OCI-LY3 (cell line): ENCODE measurements around the gene SACM1L.

ENCODE experiments used
- H2AFZ ChIP-seq: fragments of 200-600, 300-600 bp; shearing (Covaris generic); 2 replicates; pipeline ENCODE4 v1.6.0; 2014; ENCODE audit warnings: antibody characterized with exemption, low read depth, low read length
- H3K27ac ChIP-seq: fragments of 200-600, 300-600 bp; sonication (generic); 2 replicates; pipeline ENCODE4 v1.5.1; 2014; ENCODE audit warnings: mild to moderate bottlenecking, low read length, moderate library complexity, mixed read lengths
- H3K27me3 ChIP-seq: fragments of 200-600, 300-600 bp; sonication (generic); 2 replicates; pipeline ENCODE4 v1.6.1; 2014; ENCODE audit warnings: low read depth, low read length, mixed read lengths
- H3K36me3 ChIP-seq: fragments of 200-600, 300-600 bp; sonication (generic); replicated peaks from 2 replicates; pipeline ENCODE3; 2014; ENCODE audit warnings: low read depth, low read length, mixed read lengths
- H3K4me1 ChIP-seq: fragments of 300-600, 200-600 bp; sonication (generic); 2 replicates; pipeline ENCODE4 v1.6.1; 2014; ENCODE audit warnings: low read length, mixed read lengths
- H3K4me2 ChIP-seq: fragments of 200-600, 300-600 bp; sonication (generic); 2 replicates; pipeline ENCODE4 v1.6.1; 2014; ENCODE audit warnings: low read length, mixed read lengths
- H3K4me3 ChIP-seq: fragments of 300-600, 200-600 bp; sonication (generic); 2 replicates; pipeline ENCODE4 v1.5.1; 2014; ENCODE audit warnings: antibody characterized with exemption, mild to moderate bottlenecking, low read length, moderate library complexity
- H3K79me2 ChIP-seq: fragments of 300-600, 200-600 bp; shearing (Covaris generic); 2 replicates; pipeline ENCODE4 v1.6.1; 2014; ENCODE audit warnings: mild to moderate bottlenecking, low read length, mixed read lengths
- H3K9ac ChIP-seq: fragments of 300-600, 200-600 bp; shearing (Covaris generic); 2 replicates; pipeline ENCODE4 v1.6.0; 2014; ENCODE audit warnings: mild to moderate bottlenecking, low read length, moderate library complexity
- H3K9me3 ChIP-seq: fragments of 200-600, 300-600 bp; shearing (Covaris generic); 2 replicates; pipeline ENCODE4 v1.6.1; 2014; ENCODE audit warnings: low read length, mixed read lengths; ENCODE audit not compliant: insufficient read depth
- H4K20me1 ChIP-seq: fragments of 200-600, 300-600 bp; sonication (generic); 2 replicates; pipeline ENCODE4 v1.6.1; 2016; ENCODE audit warnings: low read length, mixed read lengths; ENCODE audit not compliant: insufficient read depth
- EZH2phosphoT487 ChIP-seq: fragments of 200-600 bp; shearing (Covaris generic); IDR thresholded peaks from 2 replicates; pipeline ENCODE4 v1.6.1; 2018; ENCODE audit warnings: antibody characterized with exemption, mixed run types, low read depth
- TF ChIP-seq, protein P1 (sequence below): fragments of 200-600, 300-600 bp; sonication (generic); IDR thresholded peaks from 2 replicates; pipeline ENCODE4 v1.5.1; 2014; ENCODE audit warnings: antibody characterized with exemption, low read length, low read depth

Gene SACM1L

GRCh38 chr3:45688194-45688881, 858 bp upstream of the SACM1L start:
- H3K4me1 ChIP-seq, result peaks cover 19% of the 10 kb centered on the region
- H3K36me3 ChIP-seq, result peaks cover 8% of the 10 kb centered on the region
- no peaks in the 10 kb centered on the region for H3K9me3 ChIP-seq
- peak overlapping the region; percentile 73 for H3K27ac ChIP-seq
- no peaks in the 10 kb centered on the region for H3K27me3 ChIP-seq
- peak overlapping the region; percentile 77 for H3K4me2 ChIP-seq
- peaks cover 41% of the 10 kb centered on the region for H3K79me2 ChIP-seq
- H3K4me3 ChIP-seq, result peak overlapping the region; percentile 85
- H3K9ac ChIP-seq, result peak overlapping the region; percentile 78
- TF ChIP-seq, protein P1, sequence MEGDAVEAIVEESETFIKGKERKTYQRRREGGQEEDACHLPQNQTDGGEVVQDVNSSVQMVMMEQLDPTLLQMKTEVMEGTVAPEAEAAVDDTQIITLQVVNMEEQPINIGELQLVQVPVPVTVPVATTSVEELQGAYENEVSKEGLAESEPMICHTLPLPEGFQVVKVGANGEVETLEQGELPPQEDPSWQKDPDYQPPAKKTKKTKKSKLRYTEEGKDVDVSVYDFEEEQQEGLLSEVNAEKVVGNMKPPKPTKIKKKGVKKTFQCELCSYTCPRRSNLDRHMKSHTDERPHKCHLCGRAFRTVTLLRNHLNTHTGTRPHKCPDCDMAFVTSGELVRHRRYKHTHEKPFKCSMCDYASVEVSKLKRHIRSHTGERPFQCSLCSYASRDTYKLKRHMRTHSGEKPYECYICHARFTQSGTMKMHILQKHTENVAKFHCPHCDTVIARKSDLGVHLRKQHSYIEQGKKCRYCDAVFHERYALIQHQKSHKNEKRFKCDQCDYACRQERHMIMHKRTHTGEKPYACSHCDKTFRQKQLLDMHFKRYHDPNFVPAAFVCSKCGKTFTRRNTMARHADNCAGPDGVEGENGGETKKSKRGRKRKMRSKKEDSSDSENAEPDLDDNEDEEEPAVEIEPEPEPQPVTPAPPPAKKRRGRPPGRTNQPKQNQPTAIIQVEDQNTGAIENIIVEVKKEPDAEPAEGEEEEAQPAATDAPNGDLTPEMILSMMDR, result no peak; the same call in 1 of the 2 replicates
- TF ChIP-seq EZH2phosphoT487, result no peak
- H2AFZ ChIP-seq, result peak overlapping the region; percentile 78
- H4K20me1 ChIP-seq, result peaks cover 20% of the 10 kb centered on the region

- TF ChIP-seq EZH2phosphoT487, result no peak
- TF ChIP-seq, protein P1, result no peak
- Histone ChIP-seq H3K9ac (peak overlapping the region; percentile 86), H3K36me3 (peaks cover 10% of the 10 kb centered on the region), H3K4me2 (peak overlapping the region; percentile 90), H4K20me1 (peaks cover 34% of the 10 kb centered on the region), H2AFZ (peak overlapping the region; percentile 37; the same call in 1 of the 2 replicates), H3K27ac (peak overlapping the region; percentile 61), H3K9me3 (no peaks in the 10 kb centered on the region), H3K4me3 (peak overlapping the region; percentile 83), H3K4me1 (peaks cover 19% of the 10 kb centered on the region), H3K27me3 (no peaks in the 10 kb centered on the region), H3K79me2 (peaks cover 55% of the 10 kb centered on the region)
Observed at GRCh38 chr3:45689787-45690145, 570 bp downstream of the SACM1L start.

GRCh38 chr3:45690336-45691035, 1.3 kb downstream of the SACM1L start:
- Histone ChIP-seq H3K9me3 (no peaks in the 10 kb centered on the region), H2AFZ (no peak overlapping the region), H3K9ac (peak overlapping the region; percentile 86), H3K27me3 (no peaks in the 10 kb centered on the region), H3K79me2 (peaks cover 62% of the 10 kb centered on the region), H3K36me3 (peaks cover 10% of the 10 kb centered on the region), H3K27ac (peak overlapping the region; percentile 61; the same call in 1 of the 2 replicates), H3K4me1 (peaks cover 19% of the 10 kb centered on the region), H4K20me1 (peaks cover 34% of the 10 kb centered on the region), H3K4me3 (peak overlapping the region; percentile 83), H3K4me2 (peak overlapping the region; percentile 90)
- TF ChIP-seq, protein P1, result no peak
- TF ChIP-seq EZH2phosphoT487, result no peak

- Histone ChIP-seq H4K20me1 (peaks cover 34% of the 10 kb centered on the region), H3K79me2 (peaks cover 73% of the 10 kb centered on the region), H2AFZ (no peak overlapping the region), H3K4me3 (no peak overlapping the region), H3K4me2 (no peak overlapping the region), H3K27me3 (no peaks in the 10 kb centered on the region), H3K27ac (no peak overlapping the region), H3K4me1 (peaks cover 19% of the 10 kb centered on the region), H3K9ac (no peak overlapping the region), H3K9me3 (no peaks in the 10 kb centered on the region), H3K36me3 (peaks cover 10% of the 10 kb centered on the region)
- TF ChIP-seq, protein P1, result no peak
- no peak for TF ChIP-seq EZH2phosphoT487
Observed at GRCh38 chr3:45691842-45692241, 2.6 kb downstream of the SACM1L start.
